Measurements from ENCODE around the gene ABHD4. TPM values are rescaled to one million over a fixed set of nuclear protein-coding genes. Genes with fewer than 3 reads are reported as not detected.

The ABHD4 gene
- total and polyA plus RNA-seq, 2 of the 4 experiments (the other 2 are of a cell fraction): 5.0 to 22.0 TPM

DNA sequence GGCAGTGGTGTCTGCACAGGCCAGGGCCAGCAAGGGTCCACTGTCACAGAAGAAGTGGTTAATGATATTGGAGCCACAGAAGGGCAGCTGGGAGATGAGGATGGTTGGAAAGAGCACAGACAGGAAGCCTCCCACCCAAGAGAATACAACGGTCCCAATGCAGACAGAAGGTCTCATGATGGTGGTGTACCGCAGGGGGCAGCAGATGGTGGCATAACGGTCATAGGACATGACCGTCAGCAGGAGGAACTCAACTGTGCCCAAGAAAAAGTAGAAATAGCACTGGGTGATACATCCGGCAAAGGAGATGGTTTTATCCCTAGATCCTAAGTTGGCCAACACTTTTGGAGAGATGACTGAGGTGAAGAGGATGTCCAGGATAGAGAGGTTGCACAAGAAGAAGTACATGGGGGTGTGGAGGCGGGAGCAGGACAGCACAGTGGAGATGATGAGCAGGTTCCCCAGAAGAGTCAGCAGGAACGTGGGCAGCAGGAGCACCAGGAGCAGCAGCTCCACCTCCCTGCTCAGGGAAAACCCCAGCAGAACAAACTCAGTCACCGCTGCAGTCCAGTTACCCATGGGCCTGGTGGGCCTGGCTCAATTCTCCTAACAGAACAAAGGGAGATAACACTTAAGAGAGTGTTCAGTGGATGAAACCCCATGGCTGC, 36.3 kb downstream of the ABHD4 start:
- H3K4me2 ChIP-seq (ENCODE audit: low read depth, low read length): no peak overlapping the region
- no peak overlapping the region for H2BK15ac ChIP-seq (ENCODE audit: low read depth, low read length)
- ChIA-PET POLR2A (ENCODE audit: unreplicated experiment) (interaction anchor here (0.6 kb wide), 1 partner anchor 53 kb away, joined by 12 read pairs; no protein-coding TSS in a partner anchor), CTCF (no interaction called here)
- no peak overlapping the region for H4K91ac ChIP-seq (ENCODE audit: insufficient read depth, low read depth, low read length)
- no TSS peak for BruUV-seq (replicated peaks)
- H3K56ac ChIP-seq (ENCODE audit: extremely low read depth, insufficient read depth, low read length): no peak overlapping the region
- no peaks in the 10 kb centered on the region; the same call in 1 of the 2 replicates for H3K9me1 ChIP-seq (ENCODE audit: insufficient read depth, low read length)
- H3K4me3 ChIP-seq (ENCODE audit: insufficient read depth, low read depth, low read length): no peak overlapping the region
- no peaks in the 10 kb centered on the region for H3K79me1 ChIP-seq (ENCODE audit: low read depth in 1 of 2, low read length in 2 of 2)
- no peak overlapping the region for H4K8ac ChIP-seq (ENCODE audit: low read depth in 2 of 2, low read length in 2 of 2)
- no peak for DNase-seq
- H3K9ac ChIP-seq (ENCODE audit: low read depth, low read length): no peak overlapping the region
- no peak overlapping the region for H2BK120ac ChIP-seq (ENCODE audit: low read depth, low read length)
- H2AFZ ChIP-seq (replicated peaks; ENCODE audit: low read length, poor library complexity): no peak overlapping the region
- no peak overlapping the region for H2BK5ac ChIP-seq (ENCODE audit: low read depth, low read length, poor library complexity, severe bottlenecking)
- no peak overlapping the region for H3K18ac ChIP-seq (ENCODE audit: low read depth, low read length)
- WGBS, 2 experiments (ENCODE audit: extremely low coverage in 2 of 2, insufficient read length in 1 of 2): 94% methylated on average over 4 of the region's 8 CpGs; no CpG with 5 or more reads in 1 of the 2 experiments
- H2AK5ac ChIP-seq (ENCODE audit: low read depth, low read length): no peak overlapping the region
- no peak for ATAC-seq (ENCODE audit: low read depth)
- H3K27me3 ChIP-seq (ENCODE audit: control insufficient read depth, insufficient read depth, low read length): peaks cover 12% of the 10 kb centered on the region
- H3K27ac ChIP-seq (ENCODE audit: insufficient read depth, low read length): no peak overlapping the region
- H2BK20ac ChIP-seq (ENCODE audit: low read depth, low read length): no peak overlapping the region
- TF ChIP-seq, protein P1, sequence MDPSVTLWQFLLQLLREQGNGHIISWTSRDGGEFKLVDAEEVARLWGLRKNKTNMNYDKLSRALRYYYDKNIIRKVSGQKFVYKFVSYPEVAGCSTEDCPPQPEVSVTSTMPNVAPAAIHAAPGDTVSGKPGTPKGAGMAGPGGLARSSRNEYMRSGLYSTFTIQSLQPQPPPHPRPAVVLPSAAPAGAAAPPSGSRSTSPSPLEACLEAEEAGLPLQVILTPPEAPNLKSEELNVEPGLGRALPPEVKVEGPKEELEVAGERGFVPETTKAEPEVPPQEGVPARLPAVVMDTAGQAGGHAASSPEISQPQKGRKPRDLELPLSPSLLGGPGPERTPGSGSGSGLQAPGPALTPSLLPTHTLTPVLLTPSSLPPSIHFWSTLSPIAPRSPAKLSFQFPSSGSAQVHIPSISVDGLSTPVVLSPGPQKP (IDR thresholded peaks at IDR 0.05; ENCODE audit: borderline replicate concordance, low read depth, low read length): no peak
- no peak for TF ChIP-seq MXI1 (IDR thresholded peaks at IDR 0.05; ENCODE audit: borderline replicate concordance, low read depth, low read length)
- no peak for TF ChIP-seq NFE2L2 (IDR thresholded peaks at IDR 0.05; ENCODE audit: low read depth, low read length)
- no peak for TF ChIP-seq SMC3 (IDR thresholded peaks at IDR 0.05; ENCODE audit: low read depth, low read length)
- no peak for TF ChIP-seq CEBPB (IDR thresholded peaks at IDR 0.05; ENCODE audit: low read depth, low read length)
- no peak for TF ChIP-seq CHD1 (IDR thresholded peaks at IDR 0.05; ENCODE audit: low read depth, low read length)
- no peak for TF ChIP-seq RAD21 (IDR thresholded peaks at IDR 0.05; ENCODE audit: low read length)
- TF ChIP-seq POLR2A (IDR thresholded peaks at IDR 0.05; ENCODE audit: low read depth, low read length): no peak
- TF ChIP-seq RFX5 (IDR thresholded peaks at IDR 0.05; ENCODE audit: low read depth, low read length): no peak
- no peak for TF ChIP-seq MAZ (IDR thresholded peaks at IDR 0.05; ENCODE audit: borderline replicate concordance, low read depth, low read length)
- no peak for TF ChIP-seq RCOR1 (IDR thresholded peaks at IDR 0.05; ENCODE audit: insufficient replicate concordance, low read length)
- TF ChIP-seq, protein P2, sequence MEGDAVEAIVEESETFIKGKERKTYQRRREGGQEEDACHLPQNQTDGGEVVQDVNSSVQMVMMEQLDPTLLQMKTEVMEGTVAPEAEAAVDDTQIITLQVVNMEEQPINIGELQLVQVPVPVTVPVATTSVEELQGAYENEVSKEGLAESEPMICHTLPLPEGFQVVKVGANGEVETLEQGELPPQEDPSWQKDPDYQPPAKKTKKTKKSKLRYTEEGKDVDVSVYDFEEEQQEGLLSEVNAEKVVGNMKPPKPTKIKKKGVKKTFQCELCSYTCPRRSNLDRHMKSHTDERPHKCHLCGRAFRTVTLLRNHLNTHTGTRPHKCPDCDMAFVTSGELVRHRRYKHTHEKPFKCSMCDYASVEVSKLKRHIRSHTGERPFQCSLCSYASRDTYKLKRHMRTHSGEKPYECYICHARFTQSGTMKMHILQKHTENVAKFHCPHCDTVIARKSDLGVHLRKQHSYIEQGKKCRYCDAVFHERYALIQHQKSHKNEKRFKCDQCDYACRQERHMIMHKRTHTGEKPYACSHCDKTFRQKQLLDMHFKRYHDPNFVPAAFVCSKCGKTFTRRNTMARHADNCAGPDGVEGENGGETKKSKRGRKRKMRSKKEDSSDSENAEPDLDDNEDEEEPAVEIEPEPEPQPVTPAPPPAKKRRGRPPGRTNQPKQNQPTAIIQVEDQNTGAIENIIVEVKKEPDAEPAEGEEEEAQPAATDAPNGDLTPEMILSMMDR (conservative IDR thresholded peaks at IDR 0.05; ENCODE audit: low read depth, low read length): no peak
- no peak overlapping the region for H3K4ac ChIP-seq (ENCODE audit: low read depth, low read length)
- intact Hi-C loops (cut with micrococcal nuclease): no loop called here
- H2AK9ac ChIP-seq (replicated peaks; ENCODE audit: low read depth, low read length, poor library complexity): no peak overlapping the region
- dilution Hi-C loops (cut with HindIII; ENCODE audit: low sequenced_read_pairs, unreplicated experiment): no loop called here
- no peak overlapping the region for H4K5ac ChIP-seq (ENCODE audit: low read depth, low read length)
- H3K23ac ChIP-seq (ENCODE audit: low read depth, low read length): no peak overlapping the region
- H3K36me3 ChIP-seq (ENCODE audit: control insufficient read depth, insufficient read depth, low read length): no peaks in the 10 kb centered on the region
- no peaks in the 10 kb centered on the region for H3K9me3 ChIP-seq (ENCODE audit: control insufficient read depth, insufficient read depth, low read length)
- no peaks in the 10 kb centered on the region for H4K20me1 ChIP-seq (ENCODE audit: insufficient read depth, low read length)
- peaks cover 4% of the 10 kb centered on the region; the same call in 1 of the 2 replicates for H3K4me1 ChIP-seq (ENCODE audit: control insufficient read depth, insufficient read depth, low read length)
- in situ Hi-C loops (cut with MboI; ENCODE audit: low sequenced_read_pairs): no loop called here
- no peak overlapping the region for H3K14ac ChIP-seq (replicated peaks; ENCODE audit: low read depth, low read length)
